HEK293 (cell line): ENCODE results near the gene JAZF1.

ENCODE experiments used
- ZNF223 ChIP-seq: fragments of 450-650 bp; formaldehyde crosslinking; IDR thresholded peaks from 2 replicates; pipeline ENCODE4 v1.5.1; 2016; ENCODE audit warnings: missing biosample characterization, missing genetic modification characterization
- ZNF488 ChIP-seq: fragments of 450-650 bp; formaldehyde crosslinking; IDR thresholded peaks from 2 replicates; pipeline ENCODE4 v1.5.1; 2016; ENCODE audit warnings: missing biosample characterization, missing genetic modification characterization
- ZNF544 ChIP-seq: fragments of 450-650 bp; formaldehyde crosslinking; IDR thresholded peaks from 2 replicates; pipeline ENCODE4 v1.5.0; 2017; ENCODE audit warnings: missing biosample characterization, missing genetic modification characterization
- ZNF558 ChIP-seq: fragments of 450-650 bp; formaldehyde crosslinking; IDR thresholded peaks from 2 replicates; pipeline ENCODE4 v1.5.1; 2016; ENCODE audit warnings: missing biosample characterization, missing genetic modification characterization
- TF ChIP-seq, protein P1 (sequence below): fragments of 450-650 bp; formaldehyde crosslinking; IDR thresholded peaks from 2 replicates; pipeline ENCODE4 v1.5.1; 2016; ENCODE audit warnings: missing biosample characterization, missing genetic modification characterization
- TF ChIP-seq, protein P2 (sequence below): fragments of 450-650 bp; formaldehyde crosslinking; IDR thresholded peaks from 2 replicates; pipeline ENCODE4 v1.5.1; 2016; ENCODE audit warnings: missing biosample characterization, missing genetic modification characterization

- TF ChIP-seq ZNF223 (tag by site-specific recombination) = no peak
- TF ChIP-seq, protein P1, sequence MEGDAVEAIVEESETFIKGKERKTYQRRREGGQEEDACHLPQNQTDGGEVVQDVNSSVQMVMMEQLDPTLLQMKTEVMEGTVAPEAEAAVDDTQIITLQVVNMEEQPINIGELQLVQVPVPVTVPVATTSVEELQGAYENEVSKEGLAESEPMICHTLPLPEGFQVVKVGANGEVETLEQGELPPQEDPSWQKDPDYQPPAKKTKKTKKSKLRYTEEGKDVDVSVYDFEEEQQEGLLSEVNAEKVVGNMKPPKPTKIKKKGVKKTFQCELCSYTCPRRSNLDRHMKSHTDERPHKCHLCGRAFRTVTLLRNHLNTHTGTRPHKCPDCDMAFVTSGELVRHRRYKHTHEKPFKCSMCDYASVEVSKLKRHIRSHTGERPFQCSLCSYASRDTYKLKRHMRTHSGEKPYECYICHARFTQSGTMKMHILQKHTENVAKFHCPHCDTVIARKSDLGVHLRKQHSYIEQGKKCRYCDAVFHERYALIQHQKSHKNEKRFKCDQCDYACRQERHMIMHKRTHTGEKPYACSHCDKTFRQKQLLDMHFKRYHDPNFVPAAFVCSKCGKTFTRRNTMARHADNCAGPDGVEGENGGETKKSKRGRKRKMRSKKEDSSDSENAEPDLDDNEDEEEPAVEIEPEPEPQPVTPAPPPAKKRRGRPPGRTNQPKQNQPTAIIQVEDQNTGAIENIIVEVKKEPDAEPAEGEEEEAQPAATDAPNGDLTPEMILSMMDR (tag by site-specific recombination) = no peak
- no peak for TF ChIP-seq ZNF558 (tag by site-specific recombination)
- TF ChIP-seq, protein P2, sequence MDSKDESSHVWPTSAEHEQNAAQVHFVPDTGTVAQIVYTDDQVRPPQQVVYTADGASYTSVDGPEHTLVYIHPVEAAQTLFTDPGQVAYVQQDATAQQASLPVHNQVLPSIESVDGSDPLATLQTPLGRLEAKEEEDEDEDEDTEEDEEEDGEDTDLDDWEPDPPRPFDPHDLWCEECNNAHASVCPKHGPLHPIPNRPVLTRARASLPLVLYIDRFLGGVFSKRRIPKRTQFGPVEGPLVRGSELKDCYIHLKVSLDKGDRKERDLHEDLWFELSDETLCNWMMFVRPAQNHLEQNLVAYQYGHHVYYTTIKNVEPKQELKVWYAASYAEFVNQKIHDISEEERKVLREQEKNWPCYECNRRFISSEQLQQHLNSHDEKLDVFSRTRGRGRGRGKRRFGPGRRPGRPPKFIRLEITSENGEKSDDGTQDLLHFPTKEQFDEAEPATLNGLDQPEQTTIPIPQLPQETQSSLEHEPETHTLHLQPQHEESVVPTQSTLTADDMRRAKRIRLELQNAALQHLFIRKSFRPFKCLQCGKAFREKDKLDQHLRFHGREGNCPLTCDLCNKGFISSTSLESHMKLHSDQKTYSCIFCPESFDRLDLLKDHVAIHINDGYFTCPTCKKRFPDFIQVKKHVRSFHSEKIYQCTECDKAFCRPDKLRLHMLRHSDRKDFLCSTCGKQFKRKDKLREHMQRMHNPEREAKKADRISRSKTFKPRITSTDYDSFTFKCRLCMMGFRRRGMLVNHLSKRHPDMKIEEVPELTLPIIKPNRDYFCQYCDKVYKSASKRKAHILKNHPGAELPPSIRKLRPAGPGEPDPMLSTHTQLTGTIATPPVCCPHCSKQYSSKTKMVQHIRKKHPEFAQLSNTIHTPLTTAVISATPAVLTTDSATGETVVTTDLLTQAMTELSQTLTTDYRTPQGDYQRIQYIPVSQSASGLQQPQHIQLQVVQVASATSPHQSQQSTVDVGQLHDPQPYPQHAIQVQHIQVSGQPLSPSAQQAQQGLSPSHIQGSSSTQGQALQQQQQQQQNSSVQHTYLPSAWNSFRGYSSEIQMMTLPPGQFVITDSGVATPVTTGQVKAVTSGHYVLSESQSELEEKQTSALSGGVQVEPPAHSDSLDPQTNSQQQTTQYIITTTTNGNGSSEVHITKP (tag by site-specific recombination) = no peak
- no peak for TF ChIP-seq ZNF544 (tag by site-specific recombination)
- no peak for TF ChIP-seq ZNF488 (tag by site-specific recombination)
These were observed 52.0 kb downstream of the JAZF1 start for GRCh38 chr7:28128608-28129007.
